IMR-90 (cell line): ENCODE measurements around the gene CAPN9.

Experiments
- CHD1 ChIP-seq: IDR thresholded peaks from 2 replicates; pipeline ENCODE4 v1.6.1; 2012; ENCODE audit warnings: low read depth, low read length, improper control_type of control experiment
- FOS ChIP-seq: fragments of 150-350 bp; IDR thresholded peaks from 2 replicates; pipeline ENCODE4 v1.6.1; 2016; ENCODE audit warnings: low read depth, low read length
- POLR2A ChIP-seq: IDR thresholded peaks from 2 replicates; pipeline ENCODE4 v1.6.1; 2012; ENCODE audit warnings: mild to moderate bottlenecking, low read depth, low read length
- RAD21 ChIP-seq: IDR thresholded peaks from 2 replicates; pipeline ENCODE4 v1.6.1; 2012; ENCODE audit warnings: low read length, improper control_type of control experiment
- SMC3 ChIP-seq: fragments of 150-350 bp; IDR thresholded peaks from 2 replicates; pipeline ENCODE4 v1.6.1; 2016; ENCODE audit warnings: low read depth, mild to moderate bottlenecking, antibody characterized with exemption, low read length, moderate library complexity
- TF ChIP-seq, protein P1 (sequence below): conservative IDR thresholded peaks from 2 replicates; pipeline ENCODE4 v1.5.1; 2012; ENCODE audit warnings: mild to moderate bottlenecking, low read depth, low read length, improper control_type of control experiment

DNA sequence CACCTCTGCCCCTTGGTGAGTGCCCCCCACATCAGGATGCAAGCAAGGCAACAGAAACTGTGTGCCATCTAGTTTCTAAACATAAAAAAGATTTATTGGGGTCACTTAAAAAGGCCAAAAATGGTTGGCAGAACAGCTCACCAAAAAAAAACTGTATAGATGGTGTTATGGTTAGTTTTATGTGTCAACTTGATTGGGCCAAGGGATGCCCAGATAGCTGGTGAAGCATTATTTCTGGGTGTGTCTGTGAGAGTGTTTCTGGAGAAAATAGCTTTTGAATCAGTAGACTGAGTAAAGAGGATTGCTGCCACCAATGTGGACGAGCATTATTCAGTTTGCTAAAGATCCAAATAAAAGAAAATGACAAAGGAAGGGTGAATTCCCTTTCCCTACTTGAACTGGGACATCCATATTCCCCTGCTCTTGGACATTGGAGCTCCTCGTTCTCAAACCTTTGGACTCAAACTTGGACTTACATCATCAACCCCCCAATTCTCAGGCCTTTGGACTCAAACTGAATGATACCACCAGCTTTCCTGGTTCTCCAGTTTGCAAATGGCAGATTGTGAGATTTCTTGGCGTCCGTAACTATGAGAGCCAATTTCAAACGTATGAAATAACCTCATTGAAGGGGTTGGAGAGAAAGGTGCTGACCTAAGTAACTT lies 16.9 kb downstream of the CAPN9 start:
- no peak for TF ChIP-seq CHD1
- no peak for TF ChIP-seq SMC3
- TF ChIP-seq, protein P1, sequence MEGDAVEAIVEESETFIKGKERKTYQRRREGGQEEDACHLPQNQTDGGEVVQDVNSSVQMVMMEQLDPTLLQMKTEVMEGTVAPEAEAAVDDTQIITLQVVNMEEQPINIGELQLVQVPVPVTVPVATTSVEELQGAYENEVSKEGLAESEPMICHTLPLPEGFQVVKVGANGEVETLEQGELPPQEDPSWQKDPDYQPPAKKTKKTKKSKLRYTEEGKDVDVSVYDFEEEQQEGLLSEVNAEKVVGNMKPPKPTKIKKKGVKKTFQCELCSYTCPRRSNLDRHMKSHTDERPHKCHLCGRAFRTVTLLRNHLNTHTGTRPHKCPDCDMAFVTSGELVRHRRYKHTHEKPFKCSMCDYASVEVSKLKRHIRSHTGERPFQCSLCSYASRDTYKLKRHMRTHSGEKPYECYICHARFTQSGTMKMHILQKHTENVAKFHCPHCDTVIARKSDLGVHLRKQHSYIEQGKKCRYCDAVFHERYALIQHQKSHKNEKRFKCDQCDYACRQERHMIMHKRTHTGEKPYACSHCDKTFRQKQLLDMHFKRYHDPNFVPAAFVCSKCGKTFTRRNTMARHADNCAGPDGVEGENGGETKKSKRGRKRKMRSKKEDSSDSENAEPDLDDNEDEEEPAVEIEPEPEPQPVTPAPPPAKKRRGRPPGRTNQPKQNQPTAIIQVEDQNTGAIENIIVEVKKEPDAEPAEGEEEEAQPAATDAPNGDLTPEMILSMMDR: no peak
- TF ChIP-seq RAD21: no peak
- no peak for TF ChIP-seq POLR2A
- no peak for TF ChIP-seq FOS
